NCI-H1694 (cell line): ENCODE measurements around the gene SAMD3.
"Not testable (repeated sequence)": the region's sequence is repeated elsewhere in the genome, so short reads cannot be mapped to it uniquely, and the experiment has no call there.

ENCODE experiments used
- DNase-seq: peaks from one replicate; lab custom pipeline; 2025; lab: John Stamatoyannopoulos, UW

The SAMD3 gene

DNA sequence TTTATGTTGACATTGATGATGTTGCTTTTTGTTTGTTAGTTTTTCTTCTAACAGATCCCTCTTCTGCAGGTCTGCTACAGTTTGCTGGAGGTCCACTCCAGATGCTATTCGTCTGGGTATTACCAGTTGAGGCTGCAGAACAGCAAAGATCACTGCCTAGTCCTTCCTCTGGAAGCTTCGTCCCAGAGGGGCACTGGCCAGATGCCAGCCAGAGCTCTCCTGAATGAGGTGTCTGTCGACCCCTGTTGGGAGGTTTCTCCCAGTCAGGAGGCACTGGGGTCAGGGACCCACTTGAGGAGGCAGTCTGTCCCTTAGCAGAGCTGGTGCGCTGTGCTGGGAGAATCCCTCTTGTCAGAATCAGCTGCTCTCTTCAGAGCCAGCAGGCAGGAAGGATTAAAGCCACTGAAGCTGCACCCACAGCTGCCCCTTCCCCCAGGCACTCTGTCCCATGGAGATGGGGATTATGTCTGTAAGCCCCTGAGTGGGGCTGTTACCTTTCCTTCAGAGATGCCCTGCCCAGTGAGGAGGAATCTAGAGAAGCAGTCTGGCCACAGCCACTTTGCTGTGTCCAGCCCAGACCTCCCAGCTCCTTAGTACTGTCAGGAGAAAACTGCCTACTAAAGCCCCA is 49.3 kb downstream of the SAMD3 start:
- not testable (repeated sequence) for DNase-seq

DNA sequence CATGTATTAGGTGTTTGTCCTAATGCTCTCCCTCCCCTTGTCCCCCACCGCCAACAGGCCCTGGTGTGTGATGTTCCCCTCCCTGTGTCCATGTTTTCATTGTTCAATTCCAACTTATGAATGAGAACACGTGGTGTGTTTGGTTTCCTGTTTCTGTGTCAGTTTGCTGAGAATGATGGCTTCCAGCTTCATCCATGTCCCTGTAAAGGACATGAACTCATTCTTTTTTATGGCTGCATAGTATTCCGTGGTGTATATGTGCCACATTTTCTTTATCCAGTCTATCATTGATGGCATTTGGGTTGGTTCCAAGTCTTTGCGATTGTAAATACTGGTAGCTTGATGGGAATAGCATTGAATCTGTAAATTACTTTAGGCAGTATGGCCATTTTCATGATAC is 52.6 kb downstream of the SAMD3 start:
- DNase-seq = not testable (repeated sequence)

DNA sequence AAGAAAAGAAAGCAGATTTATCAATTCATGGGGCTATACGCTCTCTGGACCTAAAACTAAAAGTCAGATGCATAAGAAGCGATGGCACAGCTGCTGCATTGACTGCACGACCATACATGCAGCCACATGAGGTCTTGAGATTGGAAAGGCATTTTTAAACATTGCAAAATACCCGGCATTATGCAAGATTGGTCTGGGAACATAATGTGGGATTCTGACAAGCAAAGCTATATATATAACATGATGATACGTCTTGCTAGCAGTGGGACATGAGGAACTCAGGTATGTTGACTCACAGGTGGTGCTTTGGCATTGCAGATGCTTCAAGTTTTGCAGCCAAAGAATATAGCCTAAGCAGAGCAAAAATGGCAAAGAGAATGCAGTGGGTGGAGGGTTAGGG is 55.1 kb downstream of the SAMD3 start:
- DNase-seq = no peak

DNA sequence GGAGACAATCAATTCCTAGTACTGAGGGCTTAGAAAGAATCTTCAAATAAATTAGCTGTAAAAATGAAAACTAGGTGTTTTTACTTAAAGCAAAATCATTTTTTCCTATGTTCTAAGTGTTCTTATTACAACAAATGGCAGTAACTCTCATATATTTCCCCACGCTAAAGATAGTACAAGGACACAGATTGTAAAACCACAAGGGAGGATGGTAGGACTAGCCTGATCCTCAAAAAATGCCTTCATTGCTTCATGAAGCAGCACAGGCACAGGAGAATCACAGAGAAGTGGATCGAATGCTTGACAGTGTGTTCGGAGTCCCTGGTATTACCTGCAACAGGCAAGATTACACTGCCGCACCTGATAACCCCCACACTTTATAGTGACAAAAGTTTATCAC is 58.5 kb downstream of the SAMD3 start:
- DNase-seq = no peak

DNA sequence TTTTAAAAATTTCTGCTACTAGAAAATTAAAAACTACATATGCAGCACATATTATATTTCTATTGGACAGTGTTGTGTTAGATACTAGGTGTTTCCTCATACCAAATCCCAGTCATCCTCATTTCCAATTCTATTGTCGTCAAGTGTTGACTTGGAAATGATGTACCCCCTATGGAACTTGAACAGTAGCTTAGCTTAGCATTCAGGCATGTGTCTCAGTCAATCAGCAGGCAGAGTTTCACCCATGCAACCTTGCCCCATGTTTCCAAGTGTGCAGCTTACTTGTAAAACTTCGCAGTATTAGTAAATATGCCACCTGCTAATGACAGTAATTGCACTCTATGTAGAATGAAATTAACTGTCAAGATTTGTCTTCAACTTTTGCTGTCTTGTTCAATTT is 59.5 kb downstream of the SAMD3 start:
- DNase-seq = no peak

DNA sequence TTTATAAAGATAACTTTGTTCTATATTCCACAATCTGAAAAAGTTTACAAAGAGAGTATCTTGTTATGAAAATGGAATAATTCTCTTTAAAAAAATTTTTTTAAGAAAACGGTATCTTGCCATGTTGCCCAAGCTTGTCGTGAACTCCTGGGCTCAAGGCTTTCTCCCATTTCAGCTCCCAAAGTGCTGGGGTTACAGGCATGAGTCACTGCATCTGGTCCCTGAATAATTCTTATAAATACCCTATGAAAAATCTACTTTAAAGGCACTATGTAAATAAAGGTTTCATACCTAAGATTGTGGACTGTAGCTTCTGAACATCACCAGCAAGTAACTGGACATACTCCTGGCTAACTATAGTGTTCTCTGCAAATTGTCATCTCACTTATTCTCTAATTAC is 60.3 kb downstream of the SAMD3 start:
- DNase-seq = no peak

DNA sequence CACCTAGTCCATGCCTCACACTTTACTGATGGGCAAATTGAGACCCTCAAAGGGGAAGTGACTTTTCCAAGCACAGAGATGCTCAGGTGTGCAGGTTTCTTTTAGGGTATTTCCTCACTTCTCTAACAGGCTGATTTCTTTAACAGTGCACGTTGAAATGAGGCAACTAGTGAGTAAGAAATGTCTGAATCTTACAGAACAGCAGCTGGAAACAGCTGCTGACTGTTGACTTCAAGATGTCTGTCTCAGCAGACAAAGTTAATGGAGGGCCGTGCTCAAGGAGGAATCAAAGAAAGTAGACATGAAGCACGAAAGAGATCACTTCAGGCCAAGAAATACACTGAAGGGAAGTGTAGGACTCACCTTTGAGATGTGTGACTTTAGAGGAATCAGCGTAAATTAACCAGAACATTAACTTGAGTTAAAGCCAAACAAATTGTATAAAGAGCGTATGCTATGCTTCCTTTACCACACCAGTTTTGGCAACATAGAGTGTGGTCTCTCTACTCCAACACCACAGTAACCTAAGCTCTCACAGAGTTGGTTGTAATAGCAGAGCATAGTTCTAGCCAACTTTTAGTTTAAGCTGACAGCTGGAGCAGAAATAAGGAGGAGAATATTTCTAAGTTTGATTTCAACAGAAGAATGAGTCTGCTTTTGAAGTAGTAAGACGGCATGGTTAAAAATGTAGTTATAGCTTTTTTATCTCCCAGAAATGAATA is 60.9 kb downstream of the SAMD3 start:
- DNase-seq = no peak

DNA sequence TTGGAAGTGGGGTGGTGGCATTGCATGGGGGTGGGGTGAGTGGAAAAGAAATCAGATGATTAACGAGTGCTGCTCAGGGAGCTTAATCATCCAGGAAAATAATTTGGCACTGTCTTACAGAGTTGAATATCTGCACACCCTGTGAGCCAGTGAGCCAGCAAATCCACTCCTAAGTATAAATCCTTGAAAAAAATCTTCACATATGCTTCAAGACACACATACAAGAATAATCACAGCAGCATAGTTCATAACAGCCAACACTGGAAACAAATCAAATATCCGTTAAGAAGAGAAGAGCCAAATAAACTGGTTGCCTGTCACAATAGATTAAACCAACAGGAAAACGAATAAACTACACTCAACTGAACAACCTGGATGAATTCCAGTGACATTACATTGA is 62.8 kb downstream of the SAMD3 start:
- no peak for DNase-seq

DNA sequence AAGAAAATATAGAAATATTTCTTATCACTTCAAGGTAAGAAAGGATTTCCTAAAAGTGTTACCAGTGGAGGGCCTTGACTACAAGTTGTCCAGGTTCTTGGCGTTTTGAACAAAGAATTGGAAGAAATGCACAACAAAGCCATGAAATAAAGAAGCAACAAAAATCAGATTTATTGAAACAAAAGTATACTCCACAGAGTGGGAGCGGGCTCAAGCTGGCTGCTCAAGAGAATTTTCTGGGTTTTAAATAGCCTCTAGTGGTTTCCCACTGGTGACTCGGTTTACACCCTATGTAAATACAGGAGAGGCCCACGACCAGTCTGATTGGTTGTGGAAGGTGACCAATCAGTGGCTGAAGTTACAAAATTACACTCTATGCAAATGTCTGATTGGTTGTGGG is 64.2 kb downstream of the SAMD3 start:
- DNase-seq = no peak

DNA sequence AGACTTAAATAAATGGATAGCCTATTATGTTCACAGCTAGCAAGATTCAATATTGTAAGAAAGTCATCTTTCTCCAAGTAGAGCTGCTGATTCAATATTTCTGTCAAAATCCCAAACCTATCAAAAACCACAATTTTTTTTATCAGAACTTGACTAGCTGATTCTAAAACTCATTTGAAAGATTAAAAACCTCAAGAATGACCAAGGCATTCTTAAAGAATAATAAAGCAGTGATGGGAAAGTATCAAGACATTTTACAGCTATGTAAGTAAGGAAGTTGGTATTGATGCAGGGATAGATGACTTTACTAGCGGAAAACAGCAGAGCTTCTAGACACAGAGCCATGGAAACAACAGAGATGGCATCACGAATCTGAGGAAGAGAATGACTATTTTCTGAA is 64.7 kb downstream of the SAMD3 start:
- DNase-seq = no peak

DNA sequence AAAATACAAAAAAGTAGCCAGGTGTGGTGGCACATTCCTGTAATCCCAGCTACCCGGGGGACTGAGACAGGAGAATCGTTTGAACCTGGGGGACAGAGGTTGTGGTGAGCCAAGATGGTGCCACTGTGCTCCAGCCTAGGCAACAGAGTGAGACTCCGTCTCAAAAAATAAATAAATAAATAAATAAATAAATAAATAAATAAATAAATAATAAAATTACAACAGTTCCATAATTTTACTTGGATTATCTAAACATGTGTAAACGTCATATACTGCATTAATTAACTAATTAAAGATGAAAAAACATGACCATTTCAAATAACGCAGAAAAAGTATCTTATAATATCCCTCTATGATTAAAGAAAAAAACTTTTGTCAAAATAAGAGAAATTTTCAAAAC is 65.8 kb downstream of the SAMD3 start:
- DNase-seq = no peak

DNA sequence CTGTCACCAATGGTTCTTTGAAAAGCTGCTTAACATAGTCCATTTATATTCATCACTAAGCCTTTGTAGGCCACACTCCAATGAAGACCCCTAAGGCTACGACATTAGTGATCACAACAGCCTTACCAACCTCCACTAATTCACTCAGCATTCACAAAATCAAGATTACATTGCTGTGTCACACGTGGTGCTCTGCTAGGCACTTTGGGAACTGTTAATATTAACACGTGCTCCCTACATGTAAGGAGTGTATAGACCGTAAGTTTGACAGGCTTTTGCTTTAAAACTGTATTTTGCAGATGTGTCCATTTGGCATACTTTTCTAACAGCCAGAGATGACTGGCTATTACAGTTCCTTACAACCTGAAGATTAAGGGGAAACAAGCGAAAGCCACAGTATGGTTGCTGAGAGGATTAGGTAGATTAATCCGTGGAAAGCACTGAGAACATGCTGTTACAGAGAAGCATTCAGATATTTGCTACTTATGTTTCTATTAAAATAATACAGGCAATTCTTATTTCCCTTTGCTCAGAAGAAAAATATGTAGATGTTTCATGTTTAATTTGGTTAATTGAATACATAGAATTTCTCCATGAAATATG is 69.7 kb downstream of the SAMD3 start:
- DNase-seq = no peak

DNA sequence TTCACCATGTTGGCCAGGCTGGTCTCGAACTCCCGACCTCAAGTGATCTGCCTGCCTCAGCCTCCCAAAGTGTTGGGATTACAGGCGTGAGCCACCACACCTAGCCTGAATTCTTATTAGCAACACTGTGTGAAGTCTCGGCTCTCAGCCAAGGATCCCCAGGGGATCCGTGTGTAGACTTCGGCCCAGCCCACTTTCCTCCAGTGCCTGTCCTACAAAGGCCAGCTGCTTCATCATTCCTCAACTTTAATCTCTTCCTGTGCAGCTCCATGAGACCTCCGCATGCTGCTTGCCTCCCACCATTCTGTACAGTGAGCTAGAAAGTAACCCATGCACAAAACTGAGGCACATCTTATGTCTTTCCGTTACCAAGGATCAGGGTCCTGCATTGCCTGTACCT is 71.8 kb downstream of the SAMD3 start:
- no peak for DNase-seq

DNA sequence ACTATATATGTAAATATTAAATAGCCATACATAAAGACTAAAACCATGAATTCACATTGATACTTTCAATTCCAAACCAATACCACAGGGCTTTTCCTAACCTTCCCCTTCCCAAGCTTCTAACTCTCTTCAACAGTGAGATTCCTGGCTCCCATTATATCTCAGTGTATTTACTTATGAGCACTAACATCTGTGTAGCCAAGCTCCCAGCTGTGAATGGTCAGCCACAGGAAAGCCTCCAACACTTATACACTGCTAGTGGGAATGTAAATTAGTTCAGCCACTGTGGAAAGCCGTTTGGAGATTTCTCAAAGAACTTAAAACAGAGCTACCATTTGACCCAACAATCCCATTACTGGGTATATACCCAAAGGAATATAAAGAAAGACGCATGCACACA is 73.7 kb downstream of the SAMD3 start:
- not testable (repeated sequence) for DNase-seq

DNA sequence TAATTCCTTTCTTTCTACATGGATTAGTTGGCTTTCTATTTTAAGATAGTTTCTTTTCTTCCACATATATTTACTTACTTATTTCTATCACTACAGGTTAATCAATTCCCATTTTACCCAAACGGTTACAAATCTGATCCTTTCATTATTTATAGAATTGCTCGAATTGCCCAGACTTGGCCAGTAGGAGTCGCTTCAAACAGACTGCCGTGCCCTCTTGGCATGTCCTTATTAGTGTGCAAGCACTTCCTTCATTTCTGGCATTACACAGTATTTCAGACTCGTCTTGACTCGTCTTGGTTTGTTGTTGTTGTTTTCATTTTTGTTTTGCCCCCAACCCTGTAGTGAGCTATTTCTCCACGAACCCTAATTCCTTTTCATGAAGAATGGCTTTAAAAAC is 74.6 kb downstream of the SAMD3 start:
- DNase-seq = no peak

DNA sequence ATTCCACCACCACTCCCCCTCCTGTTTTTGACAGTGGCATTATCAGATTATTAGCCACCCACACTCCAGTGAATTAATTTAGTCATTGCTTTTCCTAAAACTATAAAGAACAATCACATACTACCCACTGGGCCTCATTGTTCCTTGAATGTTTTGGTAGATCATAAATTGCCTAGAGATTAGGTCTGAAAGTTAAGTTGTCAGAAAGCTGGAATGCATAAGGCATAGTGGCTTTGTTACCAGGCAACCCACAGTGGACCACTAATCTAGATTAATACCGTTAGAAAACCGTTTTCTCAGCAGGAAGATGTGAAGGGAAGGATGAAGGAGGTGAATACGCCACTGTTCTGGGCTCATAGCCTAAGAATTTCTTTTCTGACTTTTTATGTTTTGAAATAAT is 75.6 kb downstream of the SAMD3 start:
- no peak for DNase-seq

DNA sequence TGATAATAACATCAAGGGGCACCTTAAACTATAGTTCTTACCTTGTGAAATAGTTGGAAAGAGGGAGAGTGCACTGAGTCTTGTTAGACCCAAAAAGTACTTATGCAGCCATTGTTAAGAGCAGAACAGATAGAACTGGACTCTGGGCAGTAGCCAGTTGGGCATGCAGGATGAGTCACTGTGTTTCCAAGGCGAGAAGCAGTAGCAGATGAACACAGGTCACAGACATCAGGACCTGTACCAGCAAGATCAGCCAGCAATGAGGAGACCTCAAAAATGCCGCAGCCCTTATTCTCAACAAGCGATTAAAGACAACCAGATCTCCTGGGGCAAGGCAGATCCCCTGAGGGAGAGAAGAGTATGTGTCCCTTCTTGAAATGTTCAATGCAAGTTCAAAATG is 79.0 kb downstream of the SAMD3 start:
- DNase-seq = no peak

DNA sequence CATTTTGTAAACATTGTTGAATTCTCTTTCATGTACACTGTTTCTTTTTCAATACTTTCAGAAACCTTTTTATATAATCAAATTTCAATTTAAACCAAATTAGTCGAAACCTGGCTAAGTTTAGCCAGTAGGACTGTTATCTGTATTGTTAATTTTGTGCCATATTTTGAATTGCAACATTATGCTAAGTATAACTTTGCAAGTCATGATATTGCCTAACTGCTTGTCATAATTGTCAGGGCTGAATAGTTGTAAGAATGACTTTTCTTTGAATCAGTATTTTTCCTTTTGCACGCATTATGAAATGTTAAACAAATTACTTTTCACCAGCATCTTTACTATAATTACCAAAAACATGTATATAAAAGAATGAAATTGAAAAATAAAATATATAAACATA is 82.7 kb downstream of the SAMD3 start:
- DNase-seq = no peak

DNA sequence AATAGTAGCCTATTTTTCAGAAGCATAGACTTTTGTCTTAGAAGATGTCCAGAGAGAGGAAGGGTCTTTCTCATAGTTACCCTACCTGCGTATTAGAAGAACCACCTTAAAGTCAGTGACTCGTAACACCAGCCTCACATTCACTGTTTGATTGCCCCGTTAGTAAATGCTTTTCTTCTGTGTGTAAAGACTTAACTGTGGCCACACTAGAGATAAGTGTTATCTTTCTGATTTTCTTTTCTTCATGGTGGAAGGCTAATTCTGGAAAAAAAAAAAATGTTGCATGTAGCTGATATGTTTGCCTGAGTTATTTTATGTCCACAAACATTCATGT is 83.9 kb downstream of the SAMD3 start:
- DNase-seq = no peak

DNA sequence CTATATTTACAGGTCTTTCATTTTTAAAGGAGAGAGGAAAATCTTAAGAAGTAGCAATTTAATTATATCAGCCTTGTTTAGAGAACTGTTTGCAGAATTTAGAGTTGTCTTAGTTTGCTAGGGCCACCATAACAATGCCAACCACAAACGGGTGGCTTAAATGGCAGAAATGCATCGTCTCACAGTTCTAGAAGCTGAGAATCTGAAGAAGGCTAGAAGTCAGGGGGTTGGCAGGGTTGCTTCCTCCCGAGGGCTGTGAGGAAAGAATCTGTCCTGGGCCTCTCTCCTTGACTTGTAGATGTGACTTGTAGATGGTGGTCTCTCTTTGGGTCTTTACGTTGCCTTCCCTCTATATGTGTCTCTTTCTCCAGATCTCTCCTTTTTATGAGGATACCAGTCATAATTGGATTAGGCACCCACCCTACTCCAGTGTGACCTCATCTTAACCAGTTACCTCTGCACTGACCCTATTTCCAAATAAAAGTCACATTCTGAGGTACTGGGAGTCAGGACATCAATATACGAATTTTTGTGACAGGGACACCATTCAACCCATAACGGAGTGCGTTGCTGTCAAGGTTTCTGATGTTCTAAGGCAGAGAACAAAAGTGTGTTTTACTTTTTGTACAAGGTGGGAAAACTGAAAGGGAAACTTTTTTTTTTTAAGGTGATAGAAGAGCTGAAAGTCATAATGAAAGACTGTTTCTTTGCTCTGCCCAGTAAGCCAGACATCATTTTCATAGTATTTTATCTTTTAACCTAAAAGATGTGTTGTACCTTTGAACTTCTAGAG is 84.4 kb downstream of the SAMD3 start:
- no peak for DNase-seq

DNA sequence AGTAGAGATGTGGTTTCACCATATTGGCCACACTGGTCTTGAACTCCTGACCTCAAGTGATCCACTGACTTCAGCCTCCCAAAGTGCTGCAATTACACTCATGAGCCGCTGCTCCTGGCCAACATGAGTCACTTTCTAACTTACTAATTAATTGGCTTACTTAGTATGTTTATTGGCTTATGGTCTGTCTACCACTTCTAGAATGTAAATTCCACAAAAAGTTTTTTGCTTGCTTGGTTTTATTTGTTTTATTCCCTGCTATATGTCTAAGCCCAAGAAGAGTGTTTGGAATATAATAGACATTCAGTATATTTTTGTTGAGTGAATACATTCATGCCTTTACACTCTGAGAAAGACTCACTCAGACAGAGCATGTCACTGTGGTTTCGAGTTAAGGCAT is 86.0 kb downstream of the SAMD3 start:
- no peak for DNase-seq

DNA sequence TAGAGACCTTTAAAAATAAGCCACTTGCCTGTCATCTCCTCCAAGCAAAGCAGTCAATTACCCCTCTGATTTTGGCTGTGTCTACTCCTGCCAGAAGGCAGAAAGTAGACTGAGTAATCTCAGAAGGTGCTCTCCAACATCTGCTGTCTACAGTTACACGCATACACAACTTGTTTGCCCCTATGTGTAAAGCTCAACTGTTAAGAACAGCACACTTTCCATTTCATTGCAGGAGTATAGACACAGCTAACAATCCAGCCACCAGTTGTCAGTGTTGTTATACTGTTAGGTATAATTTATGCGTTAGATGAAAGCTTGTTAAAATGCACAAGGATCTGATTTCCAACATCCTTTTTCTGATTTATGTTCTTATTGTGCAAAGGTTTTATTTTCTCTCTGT is 88.2 kb downstream of the SAMD3 start:
- DNase-seq = no peak

DNA sequence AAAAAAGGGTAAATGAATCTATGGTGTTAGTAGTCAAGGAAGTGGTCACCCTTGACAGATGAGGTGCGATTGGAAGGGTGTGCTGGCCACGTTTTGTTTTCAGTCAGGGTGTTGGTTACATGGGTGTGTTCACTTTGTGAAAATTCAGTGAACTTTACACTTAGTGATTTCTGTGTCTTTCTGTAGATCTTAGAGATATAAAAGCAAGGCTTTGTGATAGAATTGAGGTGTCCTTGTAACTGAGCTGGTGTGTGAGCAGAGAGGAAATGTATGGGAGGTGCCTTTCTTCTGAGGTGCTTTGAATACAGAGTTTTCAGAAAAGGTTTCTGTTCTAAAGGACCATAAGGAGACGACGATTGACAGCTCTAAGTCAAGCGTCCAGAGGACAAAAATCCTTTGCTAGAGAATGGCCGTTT is 90.5 kb downstream of the SAMD3 start:
- no peak for DNase-seq
